Sigmoid colon (tissue), 7 donors: Measurements from ENCODE around the gene S100P. TPM values are rescaled to one million over a fixed set of nuclear protein-coding genes. Genes with fewer than 3 reads are reported as not detected.

ENCODE experiments used
- DNase-seq: peaks from one replicate; pipeline ENCODE4 v3.0.0-alpha.2; 2019
- H3K27ac ChIP-seq, 4 donors: fragments of 200-600 bp; sonication (generic); one replicate each; pipeline ENCODE4 v1.5.1; 2016 to 2019; ENCODE audit warnings: mild to moderate bottlenecking in 1 of 4
- H3K27me3 ChIP-seq, 3 donors: fragments of 200-600 bp; sonication (generic); one replicate each; pipeline ENCODE4 v1.5.1; 2019; ENCODE audit warnings: mild to moderate bottlenecking in 1 of 3
- H3K36me3 ChIP-seq, 4 donors: fragments of 200-600 bp; sonication (generic); one replicate each; pipeline ENCODE4 v1.5.1; 2016 to 2019
- H3K4me1 ChIP-seq, 4 donors: fragments of 200-600 bp; sonication (generic); one replicate each; pipeline ENCODE4 v1.5.1; 2017 to 2019
- H3K4me3 ChIP-seq, 4 donors: fragments of 200-600 bp; sonication (generic); one replicate each; pipeline ENCODE4 v1.5.1; 2017 to 2019; ENCODE audit warnings: mild to moderate bottlenecking in 2 of 4, moderate library complexity in 1 of 4
- H3K9me3 ChIP-seq, 4 donors: fragments of 200-600 bp in 3 of 4; sonication (generic) in 3 of 4; one replicate each; pipeline versions ENCODE4 v1.5.1 to v1.6.1; 2013 to 2019
- CTCF ChIP-seq, 4 experiments: fragments of 450-650 bp in 3 of 4; fragments of 200-600 bp in 1 of 4; IDR thresholded peaks; one replicate each; pipeline ENCODE4 v1.5.1; 2016 to 2019; ENCODE audit warnings: antibody characterized with exemption in 4 of 4, mild to moderate bottlenecking in 3 of 4, moderate library complexity in 2 of 4
- EP300 ChIP-seq, 4 donors: sonication (generic); formaldehyde crosslinking; IDR thresholded peaks; one replicate each; pipeline ENCODE4 v1.6.1; 2017; ENCODE audit warnings: antibody characterized with exemption in 4 of 4
- POLR2A ChIP-seq, 2 donors: fragments of 450-650 bp; IDR thresholded peaks; one replicate each; pipeline ENCODE4 v1.6.1; 2016; ENCODE audit warnings: antibody characterized with exemption in 2 of 2, mild to moderate bottlenecking in 2 of 2, moderate library complexity in 2 of 2
- POLR2AphosphoS5 ChIP-seq, 4 donors: sonication (generic); formaldehyde crosslinking; IDR thresholded peaks; one replicate each; pipeline ENCODE4 v1.6.1; 2017; ENCODE audit warnings: antibody characterized with exemption in 4 of 4
- WGBS, 2 donors: extraction: QIAGEN DNeasy Blood & Tissue Kit; methylation state at CpG; one replicate each; pipeline ENCODE4 v1.1.7; 2013; 5-methylcytosine and 5-hydroxymethylcytosine counted together
- intact Hi-C: fragments of 100-400 bp; cut with DNase I; formaldehyde crosslinking; loops from one replicate; pipeline ENCODE4 v1.15.1; 2023
- polyA plus RNA-seq, 3 donors: library from polyadenylated mRNA; stranded (reverse); fragments of 200-250 nt; gene quantifications; one replicate each; pipeline ENCODE4 v1.2.3, GENCODE V29; 2013
- total RNA-seq, 4 donors: library from RNA; depleted of rRNA; stranded (reverse); fragments of >200 nt; gene quantifications; one replicate each; pipeline ENCODE4 v1.1.0, GENCODE V29; 2016
- donor health status: healthy with polysubstance abuse.
- donor health status: Bipolar disorder and iron deficiency.
- donor health status: healthy.

Gene S100P
- total and polyA plus RNA-seq, 7 donors: 0.41 to 488 (median 253) TPM; not detected in 3

- Histone ChIP-seq H3K27ac (no peak overlapping the region), H3K27me3 (no peaks in the 10 kb centered on the region), H3K4me3 (no peak overlapping the region), H3K9me3 (no peaks in the 10 kb centered on the region), H3K36me3 (peaks cover 0 to 11% (median 0%) of the 10 kb centered on the region in 4 donors), H3K4me1 (no peaks in the 10 kb centered on the region)
- DNase-seq: no peak
- TF ChIP-seq EP300 (IDR thresholded peaks at IDR 0.05) (no peak), CTCF (IDR thresholded peaks at IDR 0.05) (no peak), POLR2AphosphoS5 (IDR thresholded peaks at IDR 0.05) (no peak), POLR2A (IDR thresholded peaks at IDR 0.05) (no peak)
- intact Hi-C loops: no loop called here
- 84 to 86% methylated on average over 8 of the region's 8 CpGs for WGBS, 2 donors
Observed at GRCh38 chr4:6696611-6697010, 2.9 kb downstream of the S100P start.

GRCh38 chr4:6697131-6697530, 3.5 kb downstream of the S100P start:
- peaks cover 0 to 11% (median 0%) of the 10 kb centered on the region in 4 donors for H3K36me3 ChIP-seq
- 95 to 98% methylated on average over 6 of the region's 6 CpGs for whole genome bisulfite sequencing, 2 donors
- intact Hi-C loops: no loop called here
- no peaks in the 10 kb centered on the region for H3K27me3 ChIP-seq
- no peak overlapping the region for H3K4me3 ChIP-seq
- no peaks in the 10 kb centered on the region for H3K9me3 ChIP-seq
- no peak for TF ChIP-seq POLR2A (IDR thresholded peaks at IDR 0.05)
- no peak for TF ChIP-seq EP300 (IDR thresholded peaks at IDR 0.05)
- no peak for TF ChIP-seq CTCF (IDR thresholded peaks at IDR 0.05)
- TF ChIP-seq POLR2AphosphoS5 (IDR thresholded peaks at IDR 0.05): no peak
- no peaks in the 10 kb centered on the region for H3K4me1 ChIP-seq
- H3K27ac ChIP-seq: no peak overlapping the region
- DNase-seq: peak; percentile 26

- Histone ChIP-seq H3K27me3 (no peaks in the 10 kb centered on the region), H3K9me3 (no peaks in the 10 kb centered on the region), H3K4me1 (peaks cover 0 to 14% (median 13%) of the 10 kb centered on the region in 4 donors), H3K4me3 (no peak overlapping the region), H3K36me3 (peaks cover 0 to 11% (median 0%) of the 10 kb centered on the region in 4 donors), H3K27ac (no peak overlapping the region)
- DNase-seq: no peak
- WGBS, 2 donors: 75 to 79% methylated on average over 5 of the region's 5 CpGs
- intact Hi-C loops: no loop called here
- TF ChIP-seq POLR2A (IDR thresholded peaks at IDR 0.05) (no peak), CTCF (IDR thresholded peaks at IDR 0.05) (no peak), EP300 (IDR thresholded peaks at IDR 0.05) (no peak), POLR2AphosphoS5 (IDR thresholded peaks at IDR 0.05) (no peak)
Observed at GRCh38 chr4:6699388-6699787, 5.7 kb downstream of the S100P start.

GRCh38 chr4:6699903-6700302, 6.2 kb downstream of the S100P start:
- intact Hi-C loops: no loop called here
- no peak overlapping the region for H3K4me3 ChIP-seq
- WGBS, 2 donors: 98 to 100% methylated on average over 1 of the region's 1 CpG
- peaks cover 0 to 11% (median 0%) of the 10 kb centered on the region in 4 donors for H3K36me3 ChIP-seq
- no peak for TF ChIP-seq CTCF (IDR thresholded peaks at IDR 0.05)
- no peak for TF ChIP-seq POLR2A (IDR thresholded peaks at IDR 0.05)
- no peak for TF ChIP-seq EP300 (IDR thresholded peaks at IDR 0.05)
- no peak for TF ChIP-seq POLR2AphosphoS5 (IDR thresholded peaks at IDR 0.05)
- no peaks in the 10 kb centered on the region for H3K9me3 ChIP-seq
- no peaks in the 10 kb centered on the region for H3K27me3 ChIP-seq
- peaks cover 0 to 17% (median 16%) of the 10 kb centered on the region in 4 donors for H3K4me1 ChIP-seq
- DNase-seq: no peak
- H3K27ac ChIP-seq: no peak overlapping the region

GRCh38 chr4:6701371-6701770, 7.7 kb downstream of the S100P start:
- TF ChIP-seq POLR2AphosphoS5 (IDR thresholded peaks at IDR 0.05) (no peak), CTCF (IDR thresholded peaks at IDR 0.05) (no peak), POLR2A (IDR thresholded peaks at IDR 0.05) (no peak), EP300 (IDR thresholded peaks at IDR 0.05) (no peak)
- Histone ChIP-seq H3K27me3 (no peaks in the 10 kb centered on the region), H3K4me1 (peaks cover 0 to 32% (median 27%) of the 10 kb centered on the region in 4 donors), H3K36me3 (peaks cover 0 to 11% (median 0%) of the 10 kb centered on the region in 4 donors), H3K9me3 (no peaks in the 10 kb centered on the region), H3K4me3 (no peak overlapping the region), H3K27ac (no peak overlapping the region)
- intact Hi-C loops: no loop called here
- 88% methylated on average over 13 of the region's 13 CpGs for WGBS, 2 donors
- no peak for DNase-seq
